ENCODE data around the gene EPM2AIP1.

The EPM2AIP1 gene

DNA sequence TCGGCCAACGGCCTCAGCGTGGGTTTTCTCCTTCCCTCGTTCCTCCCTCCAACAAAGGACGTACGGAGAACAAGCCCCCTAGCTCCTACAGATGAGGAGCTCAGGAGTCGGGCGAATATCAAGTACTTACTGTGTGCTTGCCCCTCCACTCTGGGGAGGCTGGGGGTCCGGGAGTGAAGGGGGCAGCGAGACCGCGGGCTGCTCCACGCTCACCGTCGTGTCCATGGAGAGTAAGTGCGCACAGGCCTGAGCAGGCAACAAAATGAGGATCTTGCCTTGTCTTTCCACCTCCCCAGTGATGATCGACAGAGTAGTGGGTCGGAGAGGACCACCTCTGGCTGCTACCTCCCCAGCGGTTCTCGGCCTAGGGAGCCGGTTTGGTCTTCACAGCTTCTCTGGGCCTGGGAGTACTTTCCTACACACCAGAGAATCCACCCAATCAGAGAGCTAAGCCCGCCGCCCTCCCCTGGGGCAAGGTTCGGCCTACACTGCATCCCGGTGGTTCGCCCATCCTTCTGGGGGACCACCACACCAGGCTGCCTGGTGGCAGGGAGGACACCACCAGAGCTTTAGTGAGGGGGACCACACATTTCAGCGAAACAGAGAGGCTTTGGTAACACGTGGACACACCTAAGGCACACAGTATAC lies 47.5 kb downstream of the EPM2AIP1 start:
- no peak overlapping the region for H3K4me3 ChIP-seq (ENCODE audit: low read length)
- H2BK5ac ChIP-seq (ENCODE audit: low read length): no peak overlapping the region
- WGBS (ENCODE audit: extremely low coverage, insufficient coverage, low lambda C conversion rate): no CpG with 5 or more reads among the region's 28 CpGs

DNA sequence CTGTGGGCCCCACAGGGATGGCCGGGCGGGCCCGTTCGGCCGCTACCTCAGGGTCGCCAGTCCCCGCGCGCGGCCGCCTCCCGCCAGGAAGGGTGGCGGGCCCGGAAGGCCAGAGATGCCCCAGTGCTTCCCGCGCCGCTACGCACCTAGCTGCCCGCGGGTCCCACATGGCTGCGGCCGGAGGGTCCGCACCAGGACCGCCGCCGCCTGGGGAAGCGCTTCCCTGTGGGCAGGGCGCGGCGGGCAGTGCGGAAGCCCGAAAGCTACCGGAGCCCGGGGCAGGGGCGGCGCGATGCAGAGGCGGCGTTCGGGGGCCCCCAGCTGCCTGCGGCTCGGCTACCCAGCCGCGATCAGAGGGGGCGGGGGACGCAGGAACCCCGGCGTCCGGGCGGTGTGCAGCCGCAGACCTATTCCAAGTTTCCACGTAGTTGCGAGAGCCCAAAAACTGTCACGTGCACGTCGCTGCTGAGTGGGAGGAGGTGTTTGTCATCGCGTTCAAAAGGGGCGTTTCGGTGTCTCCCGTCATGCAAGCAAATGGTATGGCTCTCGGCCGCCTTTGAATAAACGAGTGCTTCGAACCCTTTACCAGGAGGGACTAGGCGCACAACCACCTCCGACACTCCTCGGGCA lies 48.2 kb downstream of the EPM2AIP1 start, which contains the start of gene TRANK1:
Gene TRANK1 (minus strand): TSS at position 414 of the 630 bp plus-strand sequence. CDS start 245 bp downstream, at position 169.
- peak within 1 kb of the TSS; percentile 11 for H3K4ac ChIP-seq (ENCODE audit: low read depth, low read length)
- H4K5ac ChIP-seq (ENCODE audit: low read length): no peak within 1 kb of the TSS
- H4K8ac ChIP-seq (ENCODE audit: low read depth, low read length): no peak within 1 kb of the TSS
- H3K27me3 ChIP-seq (ENCODE audit: insufficient read depth, low read length, poor library complexity): no peaks in the 10 kb centered on the region
- peak within 1 kb of the TSS; percentile 94 for H3K23ac ChIP-seq (ENCODE audit: low read length)
- no peaks in the 10 kb centered on the region for H3K79me1 ChIP-seq (ENCODE audit: low read length)
- H2BK5ac ChIP-seq (ENCODE audit: low read length): no peak within 1 kb of the TSS
- H2BK15ac ChIP-seq (replicated peaks; ENCODE audit: low read depth): no peak within 1 kb of the TSS
- H3K79me2 ChIP-seq (ENCODE audit: control insufficient read depth, insufficient read depth, low read length): no peaks in the 10 kb centered on the region
- H3K27ac ChIP-seq (ENCODE audit: low read depth, low read length): no peak within 1 kb of the TSS
- peak within 1 kb of the TSS; percentile 91 for H3K56ac ChIP-seq (ENCODE audit: low read length)
- DNase-seq: peak; percentile 75
- peak within 1 kb of the TSS; percentile 83 for H3K9ac ChIP-seq (ENCODE audit: low read length)
- peak within 1 kb of the TSS; percentile 100 for H3K4me2 ChIP-seq (ENCODE audit: low read length)
- peaks cover 2% of the 10 kb centered on the region for H3K4me1 ChIP-seq (ENCODE audit: control insufficient read depth, low read depth, low read length)
- peak within 1 kb of the TSS; percentile 31 for H3K18ac ChIP-seq (ENCODE audit: low read length)
- WGBS (ENCODE audit: extremely low coverage, insufficient coverage, low lambda C conversion rate): no CpG with 5 or more reads among the region's 68 CpGs
- H3K36me3 ChIP-seq (ENCODE audit: control insufficient read depth, insufficient read depth, low read length): no peaks in the 10 kb centered on the region
- no peak within 1 kb of the TSS for H2AK5ac ChIP-seq (ENCODE audit: low read length)
- peak within 1 kb of the TSS; percentile 64 for H3K4me3 ChIP-seq (ENCODE audit: low read length)
- no peak within 1 kb of the TSS for H2BK120ac ChIP-seq (ENCODE audit: low read depth, low read length)

More for the DNA sequence above, 47.5 kb downstream of the EPM2AIP1 start:
- H3K27me3 ChIP-seq (ENCODE audit: insufficient read depth, low read length, poor library complexity): no peaks in the 10 kb centered on the region
- H4K8ac ChIP-seq (ENCODE audit: low read depth, low read length): no peak overlapping the region
- no peak overlapping the region for H2BK15ac ChIP-seq (replicated peaks; ENCODE audit: low read depth)
- H3K18ac ChIP-seq (ENCODE audit: low read length): no peak overlapping the region
- DNase-seq: no peak
- peak overlapping the region; percentile 58 for H3K9ac ChIP-seq (ENCODE audit: low read length)
- H2AK5ac ChIP-seq (ENCODE audit: low read length): no peak overlapping the region
- H3K36me3 ChIP-seq (ENCODE audit: control insufficient read depth, insufficient read depth, low read length): no peaks in the 10 kb centered on the region
- H2BK120ac ChIP-seq (ENCODE audit: low read depth, low read length): no peak overlapping the region
- H3K4me2 ChIP-seq (ENCODE audit: low read length): peak overlapping the region; percentile 18
- H3K23ac ChIP-seq (ENCODE audit: low read length): no peak overlapping the region
- H4K5ac ChIP-seq (ENCODE audit: low read length): no peak overlapping the region
- H3K79me2 ChIP-seq (ENCODE audit: control insufficient read depth, insufficient read depth, low read length): no peaks in the 10 kb centered on the region
- H3K79me1 ChIP-seq (ENCODE audit: low read length): no peaks in the 10 kb centered on the region
- no peak overlapping the region for H3K4ac ChIP-seq (ENCODE audit: low read depth, low read length)
- no peak overlapping the region for H3K27ac ChIP-seq (ENCODE audit: low read depth, low read length)
- peak overlapping the region; percentile 91 for H3K56ac ChIP-seq (ENCODE audit: low read length)
- H3K4me1 ChIP-seq (ENCODE audit: control insufficient read depth, low read depth, low read length): peaks cover 2% of the 10 kb centered on the region

DNA sequence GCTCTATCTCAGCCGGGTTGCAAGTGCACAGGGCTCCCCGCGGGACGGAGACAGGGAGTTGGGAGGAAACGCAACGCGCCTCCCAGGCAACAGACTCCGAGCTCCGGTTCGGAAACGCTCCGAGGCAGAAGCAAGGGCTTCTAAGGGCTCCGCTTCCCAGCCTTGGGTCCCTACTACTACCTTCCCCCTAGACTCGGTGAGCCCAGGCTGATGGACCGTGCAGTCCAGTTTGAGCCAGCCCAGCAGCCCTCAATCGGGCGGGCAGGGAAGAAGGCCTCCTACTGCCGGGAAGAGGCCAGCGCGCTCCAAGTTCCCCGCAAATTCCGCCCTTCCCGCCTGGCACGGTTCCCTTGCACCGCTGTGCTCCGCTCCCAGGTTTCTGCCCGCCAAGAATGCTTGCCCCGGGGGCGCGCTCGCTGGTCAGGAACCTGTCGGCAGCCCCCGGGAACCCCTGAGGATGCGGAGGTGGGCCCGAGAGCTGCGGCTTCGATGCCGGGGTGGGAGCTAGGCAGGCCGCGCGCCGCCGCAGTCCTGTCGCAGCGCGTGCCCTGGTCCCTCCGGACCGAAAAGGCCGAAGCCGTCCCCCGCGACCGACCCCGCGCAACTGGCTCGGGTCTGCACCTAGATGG lies 48.8 kb downstream of the EPM2AIP1 start:
- no peaks in the 10 kb centered on the region for H3K36me3 ChIP-seq (ENCODE audit: control insufficient read depth, insufficient read depth, low read length)
- no peaks in the 10 kb centered on the region for H3K79me2 ChIP-seq (ENCODE audit: control insufficient read depth, insufficient read depth, low read length)
- H3K9ac ChIP-seq (ENCODE audit: low read length): peak overlapping the region; percentile 83
- peak overlapping the region; percentile 100 for H3K4me2 ChIP-seq (ENCODE audit: low read length)
- H2AK5ac ChIP-seq (ENCODE audit: low read length): no peak overlapping the region
- peak; percentile 81 for DNase-seq
- H3K4ac ChIP-seq (ENCODE audit: low read depth, low read length): peak overlapping the region; percentile 11
- peak overlapping the region; percentile 94 for H3K23ac ChIP-seq (ENCODE audit: low read length)
- H3K56ac ChIP-seq (ENCODE audit: low read length): peak overlapping the region; percentile 91
- H3K4me3 ChIP-seq (ENCODE audit: low read length): peak overlapping the region; percentile 64
- no peaks in the 10 kb centered on the region for H3K79me1 ChIP-seq (ENCODE audit: low read length)
- peaks cover 2% of the 10 kb centered on the region for H3K4me1 ChIP-seq (ENCODE audit: control insufficient read depth, low read depth, low read length)
- no peak overlapping the region for H2BK15ac ChIP-seq (replicated peaks; ENCODE audit: low read depth)
- no peak overlapping the region for H3K27ac ChIP-seq (ENCODE audit: low read depth, low read length)
- H2BK5ac ChIP-seq (ENCODE audit: low read length): no peak overlapping the region
- H3K27me3 ChIP-seq (ENCODE audit: insufficient read depth, low read length, poor library complexity): no peaks in the 10 kb centered on the region
- no peak overlapping the region for H4K5ac ChIP-seq (ENCODE audit: low read length)
- H4K8ac ChIP-seq (ENCODE audit: low read depth, low read length): no peak overlapping the region
- no peak overlapping the region for H2BK120ac ChIP-seq (ENCODE audit: low read depth, low read length)
- peak overlapping the region; percentile 31 for H3K18ac ChIP-seq (ENCODE audit: low read length)
- no CpG with 5 or more reads among the region's 56 CpGs for WGBS (ENCODE audit: extremely low coverage, insufficient coverage, low lambda C conversion rate)

DNA sequence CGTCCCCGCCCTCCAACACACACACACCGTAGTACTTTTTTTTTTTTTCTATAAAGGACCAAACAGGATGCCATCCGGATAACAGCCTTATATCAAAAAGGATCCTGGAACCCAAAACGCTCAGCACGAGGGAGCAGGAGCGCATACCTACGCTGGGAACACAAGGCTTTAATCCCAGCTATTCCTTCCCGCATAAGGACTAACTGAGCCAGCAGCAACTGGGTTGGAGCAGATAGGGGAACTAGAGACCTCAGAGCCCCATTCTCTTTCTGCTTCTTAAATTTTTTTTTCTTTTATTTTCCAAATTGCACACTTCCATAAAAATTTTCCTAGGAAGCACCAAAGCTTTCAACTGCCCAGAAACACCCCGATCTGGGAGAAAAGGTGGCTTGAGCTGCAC lies 49.3 kb downstream of the EPM2AIP1 start:
- no peaks in the 10 kb centered on the region for H3K36me3 ChIP-seq (ENCODE audit: control insufficient read depth, insufficient read depth, low read length)
- H3K23ac ChIP-seq (ENCODE audit: low read length): peak overlapping the region; percentile 66
- H2BK5ac ChIP-seq (ENCODE audit: low read length): no peak overlapping the region
- H2BK15ac ChIP-seq (replicated peaks; ENCODE audit: low read depth): no peak overlapping the region
- H3K4me3 ChIP-seq (ENCODE audit: low read length): peak overlapping the region; percentile 64
- no peaks in the 10 kb centered on the region for H3K79me2 ChIP-seq (ENCODE audit: control insufficient read depth, insufficient read depth, low read length)
- H3K27me3 ChIP-seq (ENCODE audit: insufficient read depth, low read length, poor library complexity): no peaks in the 10 kb centered on the region
- no peaks in the 10 kb centered on the region for H3K79me1 ChIP-seq (ENCODE audit: low read length)
- peak overlapping the region; percentile 83 for H3K9ac ChIP-seq (ENCODE audit: low read length)
- no peak overlapping the region for H2BK120ac ChIP-seq (ENCODE audit: low read depth, low read length)
- H4K5ac ChIP-seq (ENCODE audit: low read length): no peak overlapping the region
- H4K8ac ChIP-seq (ENCODE audit: low read depth, low read length): no peak overlapping the region
- no peak overlapping the region for H3K27ac ChIP-seq (ENCODE audit: low read depth, low read length)
- H3K4ac ChIP-seq (ENCODE audit: low read depth, low read length): no peak overlapping the region
- peak overlapping the region; percentile 100 for H3K4me2 ChIP-seq (ENCODE audit: low read length)
- WGBS (ENCODE audit: extremely low coverage, insufficient coverage, low lambda C conversion rate): no CpG with 5 or more reads among the region's 10 CpGs
- H2AK5ac ChIP-seq (ENCODE audit: low read length): no peak overlapping the region
- H3K56ac ChIP-seq (ENCODE audit: low read length): peak overlapping the region; percentile 91
- H3K18ac ChIP-seq (ENCODE audit: low read length): peak overlapping the region; percentile 31
- DNase-seq: peak; percentile 40
- H3K4me1 ChIP-seq (ENCODE audit: control insufficient read depth, low read depth, low read length): peaks cover 2% of the 10 kb centered on the region

DNA sequence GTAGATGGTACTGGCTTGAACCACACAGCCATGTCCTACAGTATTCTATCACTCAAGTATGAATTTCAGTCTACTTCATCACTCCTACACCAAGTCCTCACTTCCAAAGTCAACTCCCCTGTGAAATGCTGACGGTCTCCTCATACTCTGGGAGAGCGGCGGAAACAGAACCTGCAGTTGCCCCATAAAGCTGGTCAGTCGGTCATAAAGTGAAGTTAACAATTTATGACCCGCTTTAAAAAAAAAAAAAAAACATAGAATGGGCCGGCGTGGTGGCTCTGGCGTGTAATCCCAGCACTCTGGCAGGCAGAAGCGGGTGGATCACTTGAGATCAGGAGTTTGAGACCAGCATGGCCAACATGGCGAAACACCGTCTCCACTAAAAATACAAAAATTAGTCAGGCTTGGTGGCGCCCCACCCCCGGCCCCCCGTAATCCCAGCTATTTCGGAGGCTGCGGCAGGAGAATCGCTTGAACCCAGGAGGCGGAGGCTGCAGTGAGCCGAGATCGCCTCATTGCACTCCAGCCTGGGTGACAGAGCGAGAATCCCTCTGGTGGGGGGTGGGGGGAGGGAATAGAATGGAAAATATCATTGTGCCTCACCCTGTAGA lies 50.2 kb downstream of the EPM2AIP1 start:
- Histone ChIP-seq H3K4me3 (ENCODE audit: low read length) (no peak overlapping the region), H3K36me3 (ENCODE audit: control insufficient read depth, insufficient read depth, low read length) (no peaks in the 10 kb centered on the region), H3K4me1 (ENCODE audit: control insufficient read depth, low read depth, low read length) (peaks cover 2% of the 10 kb centered on the region), H3K9ac (ENCODE audit: low read length) (no peak overlapping the region), H3K56ac (ENCODE audit: low read length) (no peak overlapping the region), H3K4ac (ENCODE audit: low read depth, low read length) (no peak overlapping the region), H3K79me1 (ENCODE audit: low read length) (no peaks in the 10 kb centered on the region), H3K27ac (ENCODE audit: low read depth, low read length) (no peak overlapping the region), H2AK5ac (ENCODE audit: low read length) (no peak overlapping the region), H4K5ac (ENCODE audit: low read length) (no peak overlapping the region), H2BK5ac (ENCODE audit: low read length) (no peak overlapping the region), H3K4me2 (ENCODE audit: low read length) (no peak overlapping the region), H3K27me3 (ENCODE audit: insufficient read depth, low read length, poor library complexity) (no peaks in the 10 kb centered on the region), H3K18ac (ENCODE audit: low read length) (no peak overlapping the region), H3K79me2 (ENCODE audit: control insufficient read depth, insufficient read depth, low read length) (no peaks in the 10 kb centered on the region), H3K23ac (ENCODE audit: low read length) (no peak overlapping the region), H4K8ac (ENCODE audit: low read depth, low read length) (no peak overlapping the region), H2BK15ac (replicated peaks; ENCODE audit: low read depth) (no peak overlapping the region), H2BK120ac (ENCODE audit: low read depth, low read length) (no peak overlapping the region)
- DNase-seq: no peak
- WGBS (ENCODE audit: extremely low coverage, insufficient coverage, low lambda C conversion rate): no CpG with 5 or more reads among the region's 21 CpGs
